ENCODE measurements around the gene ATP5MK.
A peak's percentile ranks its signal among the peaks of the same experiment; 100 is the strongest.
"Not testable (repeated sequence)": the region's sequence is repeated elsewhere in the genome, so short reads cannot be mapped to it uniquely, and the experiment has no call there.

The ATP5MK gene

DNA sequence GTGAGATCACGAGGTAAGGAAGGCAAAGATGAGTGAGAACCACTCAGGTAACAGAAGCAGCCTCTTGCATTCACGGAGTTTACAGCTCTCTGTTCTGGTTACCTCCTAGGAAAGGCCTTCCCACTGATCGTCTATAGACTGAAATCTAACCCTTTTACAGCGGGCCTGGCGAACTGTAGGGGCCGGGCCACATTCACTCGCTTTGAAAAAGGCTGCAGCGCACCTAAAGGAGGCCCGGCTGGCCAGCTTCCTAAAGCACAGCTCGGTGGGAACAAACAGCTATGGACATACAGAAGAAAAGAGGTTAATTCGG, 565 bp downstream of the ATP5MK start:
- DNase-seq = no peak

DNA sequence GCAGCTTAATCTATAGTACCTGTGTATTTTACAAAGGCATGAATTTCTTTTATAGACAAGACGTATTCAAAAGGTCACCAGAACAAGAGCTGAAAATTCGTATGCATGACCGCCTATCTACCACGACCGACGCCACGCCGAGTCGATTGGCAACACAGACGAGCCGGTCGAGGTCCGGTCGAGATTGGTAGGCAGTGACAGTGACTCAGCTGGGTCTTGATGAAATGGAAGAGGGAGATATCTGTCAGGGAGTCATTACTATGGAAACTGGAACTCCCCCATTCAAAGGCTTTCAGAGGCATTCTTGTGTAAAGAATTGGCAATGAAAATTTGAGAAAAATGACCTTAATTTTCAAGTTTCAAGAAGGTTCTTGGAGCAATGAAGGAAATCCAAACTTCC, 2.1 kb downstream of the ATP5MK start:
- DNase-seq = no peak

DNA sequence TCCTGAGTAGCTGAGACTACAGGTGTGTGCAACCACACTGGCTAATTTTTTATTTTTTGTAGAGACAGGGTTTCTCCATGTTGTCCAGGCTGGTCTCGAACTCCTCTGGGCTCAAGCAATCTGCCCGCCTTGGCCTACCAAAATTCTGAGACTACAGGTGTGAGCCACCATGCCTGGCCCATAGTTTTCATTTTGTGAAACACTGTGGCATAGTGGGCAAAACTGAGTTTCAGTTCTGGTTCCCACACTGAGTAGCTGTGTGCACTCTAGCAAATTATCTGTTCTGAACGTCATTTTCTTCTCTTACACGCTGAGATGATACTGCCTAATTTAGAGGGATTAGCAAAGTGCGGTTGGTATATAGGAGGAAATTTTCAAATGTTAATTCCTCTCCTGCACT, 13.5 kb downstream of the ATP5MK start:
- no peak for DNase-seq

GRCh38 chr10:103374263-103374662, 22.0 kb downstream of the ATP5MK start:
- DNase-seq = no peak

DNA sequence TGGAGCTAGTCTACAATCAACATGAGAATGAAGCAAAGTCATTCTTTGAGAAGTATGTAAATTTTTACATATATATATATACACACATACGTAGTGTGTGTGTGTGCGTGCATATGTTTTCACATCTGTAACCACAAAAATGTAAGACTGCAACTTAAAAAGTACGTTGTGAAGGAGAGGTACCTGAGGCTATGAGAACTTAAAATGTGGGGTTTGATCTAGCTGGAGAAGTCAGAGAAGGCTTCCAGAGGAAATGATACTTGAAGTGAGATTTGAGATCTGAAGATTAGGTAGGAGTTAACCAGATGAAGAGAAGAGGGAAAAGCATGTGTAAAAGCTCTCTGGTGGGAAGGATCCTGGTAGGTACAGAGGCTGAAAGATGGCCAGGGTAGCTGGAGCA, 22.7 kb downstream of the ATP5MK start:
- DNase-seq = no peak

- DNase-seq = peak; percentile 76 to 87
These were observed 28.3 kb downstream of the ATP5MK start, which contains the start of gene TAF5 for GRCh38 chr10:103367782-103368518. Gene TAF5, plus strand, starts transcription at chr10:103367976. Its CDS starts 14 bp downstream, at chr10:103367990.

GRCh38 chr10:103367379-103367781, 28.9 kb downstream of the ATP5MK start:
- no peak for DNase-seq

GRCh38 chr10:103360791-103361190, 35.5 kb downstream of the ATP5MK start:
- not testable (repeated sequence) for DNase-seq

GRCh38 chr10:103359493-103359892, 36.8 kb downstream of the ATP5MK start:
- DNase-seq = not testable (repeated sequence)

DNA sequence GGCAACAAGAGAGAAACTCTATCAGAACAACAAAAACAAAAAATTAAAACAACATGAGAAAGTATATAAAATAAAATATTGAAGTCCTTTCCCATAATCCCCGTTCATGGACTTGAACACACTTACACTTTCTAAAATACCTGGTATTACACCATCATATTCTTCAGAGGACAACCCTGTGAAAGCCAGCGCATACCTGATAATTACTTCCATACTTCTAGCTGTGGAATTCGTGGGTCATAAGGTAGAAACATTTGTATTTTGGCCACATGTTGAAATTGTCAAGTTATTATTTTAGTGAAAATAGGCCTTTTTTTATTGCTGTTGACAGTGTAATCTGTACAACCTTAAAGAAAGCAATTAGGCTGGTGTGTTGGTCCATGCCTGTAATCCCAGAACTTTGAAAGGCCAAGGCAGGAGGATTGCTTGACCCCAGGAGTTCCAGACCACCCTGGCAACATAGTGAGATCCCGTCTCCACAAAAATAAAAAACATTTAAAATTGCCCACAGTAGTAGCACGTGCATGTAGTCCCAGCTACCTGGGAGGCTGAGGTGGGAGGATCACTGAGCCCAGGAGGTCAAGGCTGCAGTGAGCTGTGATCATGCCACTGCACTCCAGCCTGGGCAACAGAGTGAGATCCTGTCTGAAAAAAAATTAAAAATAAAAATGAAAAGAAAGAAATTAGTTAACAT, 40.2 kb downstream of the ATP5MK start:
- DNase-seq = no peak

GRCh38 chr10:103354567-103354966, 41.7 kb downstream of the ATP5MK start:
- DNase-seq = not testable (repeated sequence)

DNA sequence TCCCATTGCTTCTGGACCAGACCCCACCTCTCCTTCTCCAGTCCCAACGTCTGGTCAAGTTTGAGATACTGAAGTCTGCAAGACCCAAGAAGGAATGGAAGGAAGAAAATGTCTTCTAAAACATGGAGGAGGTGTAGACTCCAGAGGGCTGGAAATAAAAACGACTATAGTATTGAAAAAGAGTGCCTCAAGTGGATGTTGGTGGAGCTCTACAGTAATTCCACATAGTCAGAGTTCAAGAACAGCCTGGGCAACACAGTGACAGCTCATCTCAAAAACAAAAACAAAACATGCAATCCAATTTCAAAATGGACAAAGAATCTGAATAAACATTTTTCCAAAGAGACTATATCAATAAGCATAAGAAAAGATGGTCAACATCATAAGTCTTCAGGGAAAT, 43.0 kb downstream of the ATP5MK start:
- no peak for DNase-seq

DNA sequence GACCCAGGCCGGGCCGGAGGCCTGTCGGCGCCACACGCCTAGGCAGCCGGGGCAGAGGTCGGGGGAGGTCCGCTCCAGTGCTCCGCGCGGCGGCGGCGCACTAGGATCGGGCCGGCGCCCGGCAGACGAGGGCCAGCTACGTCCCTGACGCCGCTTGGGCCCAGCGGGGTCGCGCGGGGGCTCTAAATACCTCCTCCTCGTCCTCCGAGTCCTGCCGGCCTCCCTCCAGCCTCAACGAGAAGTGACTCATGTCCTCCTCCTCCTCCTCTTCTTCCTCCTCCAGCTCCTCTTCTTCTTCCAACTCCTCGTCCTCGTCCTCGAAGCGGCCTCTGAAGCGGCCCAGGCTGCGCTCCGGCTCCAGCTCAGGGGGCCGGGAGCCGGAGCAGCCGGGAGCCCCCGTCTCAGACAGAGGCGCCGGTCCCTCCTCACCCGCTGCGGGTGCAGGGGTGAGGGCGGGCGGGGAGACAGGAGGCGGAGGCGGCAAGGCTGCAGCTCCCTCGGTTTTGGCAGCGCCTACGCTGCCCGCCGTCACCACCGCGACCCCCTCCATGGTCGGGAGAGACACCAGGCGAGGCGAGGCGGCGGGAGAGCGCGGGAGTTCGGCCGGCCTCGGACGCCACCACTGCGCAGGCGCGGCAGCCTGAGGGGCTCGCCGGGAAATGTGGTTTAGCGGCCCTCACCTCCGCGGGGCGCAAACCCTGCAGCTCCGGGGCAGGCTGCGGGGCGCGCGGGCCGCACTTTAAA, 45.6 kb downstream of the ATP5MK start, which contains the start of gene PCGF6:
TSS of gene PCGF6 (minus strand) at position 624 of the 744 bp plus-strand sequence. CDS start at position 550, 74 bp downstream.
- DNase-seq = peak; percentile 65 to 73

DNA sequence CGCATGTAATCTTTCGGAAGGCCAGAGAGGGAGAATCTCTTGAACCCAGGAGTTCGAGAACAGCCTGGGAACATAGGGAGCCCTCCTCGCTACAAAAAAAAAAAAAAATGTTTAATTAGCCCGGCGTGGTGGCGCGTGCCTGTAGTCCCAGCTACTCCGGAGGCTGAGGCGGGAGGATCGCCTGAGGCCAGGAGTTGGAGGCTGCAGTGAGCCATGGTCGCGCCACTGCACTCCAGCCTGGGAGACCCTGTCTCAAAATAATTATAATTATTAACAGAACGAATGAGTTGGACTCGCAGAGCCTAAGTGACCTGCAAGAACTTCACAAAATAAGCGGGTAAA, 46.1 kb downstream of the ATP5MK start:
- DNase-seq = no peak

All from NCI-H1930 (cell line).